DMS 273 (cell line): ENCODE measurements around the gene TCTN2.

Experiments
- DNase-seq: peaks from one replicate; lab custom pipeline; 2025; ENCODE audit not compliant: unreplicated experiment; lab: John Stamatoyannopoulos, UW

TCTN2 gene

GRCh38 chr12:123670882-123671728, at the start of gene TCTN2:
Gene TCTN2 (plus strand): TSS chr12:123671113. CDS start chr12:123671241, 128 bp downstream.
- peak; percentile 95 for DNase-seq

GRCh38 chr12:123621619-123622530, 49.0 kb upstream of the TCTN2 start:
- no peak for DNase-seq

GRCh38 chr12:123633379-123634141, 37.4 kb upstream of the TCTN2 start, which contains the start of the genes EIF2B1 and GTF2H3:
Gene EIF2B1 (minus strand): TSS chr12:123633686. CDS start chr12:123633557, 129 bp downstream.
Gene GTF2H3 (plus strand): TSS chr12:123633829. CDS start chr12:123633860, 31 bp downstream.
- DNase-seq, result peak; percentile 98

- peak; percentile 9 for DNase-seq
Observed at GRCh38 chr12:123634142-123634561, 36.8 kb upstream of the TCTN2 start.

DNA sequence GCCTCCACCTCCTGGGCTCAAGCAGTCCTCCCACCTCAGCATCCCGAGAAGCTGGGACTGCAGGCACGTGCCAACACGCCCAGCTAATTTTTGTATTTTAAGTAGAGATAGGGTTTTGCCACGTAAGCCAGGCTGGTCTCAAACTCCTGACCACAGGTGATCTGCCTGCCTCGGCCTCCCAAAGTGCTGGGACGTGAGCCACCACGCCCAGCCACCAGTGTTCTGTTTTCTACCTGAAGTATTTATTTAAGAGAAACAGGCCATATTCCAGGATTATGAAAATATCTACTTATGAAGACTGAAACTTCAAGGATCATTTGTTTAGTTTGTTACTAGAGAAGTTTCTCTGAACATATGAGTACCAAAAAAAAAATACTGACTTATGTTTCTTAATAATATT, 27.0 kb upstream of the TCTN2 start:
- no peak for DNase-seq

DNA sequence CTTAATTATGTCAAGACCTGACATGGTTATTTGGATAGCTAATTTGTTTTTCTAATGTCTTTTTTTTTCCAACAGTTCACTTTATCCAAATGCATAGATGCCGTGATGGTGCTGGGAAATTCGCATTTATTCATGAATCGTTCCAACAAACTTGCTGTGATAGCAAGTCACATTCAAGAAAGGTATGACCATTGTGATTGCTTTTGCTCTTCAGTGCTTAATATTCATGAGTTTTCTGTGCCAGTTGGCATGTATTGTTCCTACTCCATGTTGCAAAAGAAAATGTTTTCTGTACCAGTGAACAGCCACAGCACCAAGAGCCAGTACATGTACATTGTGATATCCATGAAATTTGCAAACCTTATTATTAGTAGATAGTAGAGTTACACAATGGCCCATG, 25.5 kb upstream of the TCTN2 start:
- no peak for DNase-seq

DNA sequence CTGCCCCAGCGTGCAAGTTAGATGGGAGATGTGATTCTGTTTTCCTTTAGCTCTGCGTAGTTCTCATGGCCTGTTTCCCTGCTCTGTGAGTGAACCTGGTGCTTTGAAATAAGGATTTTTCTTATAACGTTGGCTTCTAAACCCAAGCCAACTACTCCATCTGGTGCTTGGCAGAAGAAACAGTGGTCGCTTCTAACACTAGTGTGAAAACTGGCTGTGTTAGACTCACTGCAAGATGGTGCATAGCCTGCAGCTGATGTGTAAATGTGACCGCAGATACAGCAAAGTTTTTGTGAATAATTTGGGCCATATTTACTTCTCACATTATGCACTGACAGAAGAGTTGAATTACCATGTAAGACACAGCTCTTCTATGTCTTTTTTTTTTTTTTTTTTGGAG, 25.0 kb upstream of the TCTN2 start:
- no peak for DNase-seq

GRCh38 chr12:123648401-123648800, 22.5 kb upstream of the TCTN2 start:
- DNase-seq, result no peak

DNA sequence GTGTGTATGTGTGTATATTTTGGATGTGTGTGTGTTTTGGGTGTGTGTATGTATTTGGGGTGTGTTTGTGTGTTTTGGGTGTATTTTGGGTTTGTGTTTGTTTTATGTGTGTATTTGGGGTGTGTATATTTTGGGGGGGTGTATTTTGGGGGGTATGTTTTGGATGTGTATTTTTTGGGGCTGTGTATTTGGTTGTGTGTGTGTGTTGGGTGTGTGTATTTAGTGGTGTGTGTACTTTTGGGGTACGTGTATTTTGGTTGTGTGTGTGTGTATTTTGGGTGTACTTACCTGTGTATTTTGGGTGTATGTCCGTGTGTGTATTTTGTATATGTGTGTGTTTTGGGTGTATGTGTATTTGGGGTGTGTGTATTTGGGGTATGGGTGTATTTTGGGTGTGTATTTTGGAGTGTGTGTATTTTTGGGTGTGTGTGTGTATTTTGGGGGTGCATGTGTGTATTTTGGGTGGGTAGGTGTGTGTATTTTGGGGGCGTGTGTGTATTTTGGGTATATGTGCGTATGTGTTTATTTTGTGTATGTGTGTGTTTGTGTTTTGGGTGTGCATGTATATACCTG, 16.7 kb upstream of the TCTN2 start:
- no peak for DNase-seq

GRCh38 chr12:123655420-123655819, 15.5 kb upstream of the TCTN2 start:
- no peak for DNase-seq

DNA sequence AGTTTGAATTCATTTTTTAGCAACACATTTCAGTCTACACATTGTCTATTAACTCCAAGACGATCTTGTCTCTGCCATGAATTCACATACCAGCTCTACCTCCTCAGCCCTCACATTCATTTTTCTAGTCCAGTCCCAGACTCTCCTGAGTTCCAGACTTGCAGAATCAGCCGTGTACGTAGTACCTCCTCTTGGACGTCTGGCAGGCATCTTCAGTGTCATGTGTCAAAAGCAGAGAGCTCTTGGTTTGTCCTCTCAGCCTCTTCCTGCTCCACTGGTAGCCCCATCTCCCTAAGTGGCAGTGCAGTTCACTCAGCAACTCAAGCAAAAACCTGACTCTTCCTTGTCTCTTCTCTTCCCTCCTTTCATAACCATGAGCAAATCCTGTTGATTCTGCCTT, 14.5 kb upstream of the TCTN2 start:
- DNase-seq, result no peak

DNA sequence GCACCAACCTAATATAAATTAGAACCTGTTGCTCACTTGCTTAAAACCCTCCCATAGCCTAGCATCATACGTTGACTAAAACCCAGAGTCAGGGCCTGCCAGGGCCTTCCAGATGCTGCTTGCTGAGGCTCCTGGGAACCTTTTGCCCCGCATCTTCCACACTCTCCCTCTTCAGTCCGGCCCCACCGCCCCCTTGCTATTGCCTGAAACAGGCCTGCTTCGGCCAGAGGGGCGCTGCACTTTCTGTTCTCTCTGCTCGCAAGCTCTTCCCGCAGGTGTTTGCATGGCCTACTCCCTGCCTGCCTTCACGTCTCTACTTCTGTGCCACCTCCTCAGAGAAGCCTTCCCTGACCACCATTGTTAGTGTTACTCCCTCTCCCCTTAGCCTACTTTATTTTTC, 13.7 kb upstream of the TCTN2 start:
- no peak for DNase-seq

DNA sequence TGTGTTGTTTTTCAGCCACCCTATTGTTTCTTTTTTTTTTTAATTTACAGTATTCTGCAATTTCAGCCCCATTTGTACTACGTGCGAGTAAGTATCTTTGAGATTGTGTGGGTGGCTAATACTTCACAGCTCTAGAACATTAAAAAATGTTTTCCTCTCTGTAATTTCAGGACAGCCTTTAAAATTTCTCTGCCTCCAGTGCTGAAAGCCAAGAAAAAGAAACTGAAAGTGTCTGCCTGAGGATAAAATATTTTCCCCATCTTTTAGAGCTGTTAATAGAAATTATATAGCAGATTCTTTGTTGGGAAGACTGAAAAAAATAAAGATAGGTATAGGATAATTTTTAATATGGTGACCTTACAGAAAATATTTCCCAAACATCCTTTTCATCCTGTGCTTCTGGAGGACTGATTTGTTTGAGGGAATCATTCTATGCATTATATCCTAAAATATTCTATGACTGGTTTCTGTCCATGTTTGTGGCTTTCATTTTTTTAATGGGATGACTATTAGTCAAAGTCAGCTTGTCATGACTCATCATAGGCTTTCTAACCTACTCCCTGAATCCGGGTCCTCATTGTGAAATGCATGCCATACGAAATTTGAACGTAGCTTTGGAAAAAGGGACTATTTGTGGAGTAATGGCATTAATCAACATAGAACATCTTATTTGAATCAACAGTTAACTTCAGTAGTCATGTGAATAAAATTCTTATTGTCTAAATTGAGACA, 10.8 kb upstream of the TCTN2 start:
- DNase-seq, result no peak

DNA sequence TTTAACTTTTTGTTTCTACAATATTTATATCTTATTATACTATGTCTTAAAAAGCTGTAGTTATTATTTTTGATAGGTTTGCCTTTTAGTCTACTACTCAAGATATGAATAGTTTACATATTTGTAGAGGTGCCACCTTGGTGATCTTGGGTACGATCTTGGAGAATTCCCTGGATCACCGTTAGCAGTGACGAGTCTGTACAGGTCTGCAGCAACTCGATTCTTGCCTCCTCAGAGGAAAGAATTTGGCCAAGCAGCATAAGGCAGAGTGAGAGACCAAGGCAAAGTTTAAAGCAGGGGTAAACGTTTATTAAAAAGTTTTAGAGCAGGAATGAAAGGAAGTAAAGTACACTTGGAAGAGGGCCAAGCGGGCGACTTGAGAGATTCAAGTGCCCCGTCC, 3.1 kb upstream of the TCTN2 start:
- DNase-seq, result no peak

DNA sequence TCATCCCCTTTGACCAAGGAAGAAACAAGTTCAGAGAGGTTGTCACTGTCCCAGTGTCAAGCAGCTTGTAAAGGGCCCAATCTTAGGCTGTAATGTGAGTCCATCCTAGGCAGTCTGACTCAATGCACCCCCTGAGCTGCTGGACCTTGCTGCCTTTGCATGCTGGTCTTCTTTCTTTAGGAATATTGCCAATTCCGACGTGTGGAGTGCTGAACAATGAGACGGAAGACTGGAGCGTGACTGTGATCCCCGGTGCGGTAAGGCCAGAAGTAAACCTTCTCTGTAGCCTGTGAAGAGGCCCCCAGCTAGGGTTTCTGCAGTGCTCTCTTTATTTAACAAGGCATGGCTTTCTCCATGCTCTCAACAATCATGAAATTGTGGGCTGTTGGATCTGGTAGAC, 963 bp downstream of the TCTN2 start:
- DNase-seq, result no peak

DNA sequence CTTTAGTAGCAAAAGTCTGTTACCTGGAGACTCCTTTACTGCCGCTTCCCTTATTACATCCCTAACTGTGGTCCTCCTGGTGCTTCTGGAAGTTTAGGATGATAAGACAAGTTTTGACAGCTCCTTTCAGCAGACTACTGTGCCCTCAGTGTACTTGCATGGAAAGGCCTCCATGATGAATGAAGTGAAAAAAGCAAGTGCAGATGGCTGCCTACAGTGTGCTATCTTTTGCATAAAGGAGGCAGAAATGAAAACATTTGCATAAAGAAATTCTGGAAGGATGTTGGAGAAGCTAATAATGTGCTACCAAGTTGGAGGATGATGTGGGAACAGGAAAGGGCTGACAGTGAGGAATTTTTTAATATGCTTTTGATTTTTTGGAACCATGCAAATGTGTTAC, 4.5 kb downstream of the TCTN2 start:
- DNase-seq, result no peak

DNA sequence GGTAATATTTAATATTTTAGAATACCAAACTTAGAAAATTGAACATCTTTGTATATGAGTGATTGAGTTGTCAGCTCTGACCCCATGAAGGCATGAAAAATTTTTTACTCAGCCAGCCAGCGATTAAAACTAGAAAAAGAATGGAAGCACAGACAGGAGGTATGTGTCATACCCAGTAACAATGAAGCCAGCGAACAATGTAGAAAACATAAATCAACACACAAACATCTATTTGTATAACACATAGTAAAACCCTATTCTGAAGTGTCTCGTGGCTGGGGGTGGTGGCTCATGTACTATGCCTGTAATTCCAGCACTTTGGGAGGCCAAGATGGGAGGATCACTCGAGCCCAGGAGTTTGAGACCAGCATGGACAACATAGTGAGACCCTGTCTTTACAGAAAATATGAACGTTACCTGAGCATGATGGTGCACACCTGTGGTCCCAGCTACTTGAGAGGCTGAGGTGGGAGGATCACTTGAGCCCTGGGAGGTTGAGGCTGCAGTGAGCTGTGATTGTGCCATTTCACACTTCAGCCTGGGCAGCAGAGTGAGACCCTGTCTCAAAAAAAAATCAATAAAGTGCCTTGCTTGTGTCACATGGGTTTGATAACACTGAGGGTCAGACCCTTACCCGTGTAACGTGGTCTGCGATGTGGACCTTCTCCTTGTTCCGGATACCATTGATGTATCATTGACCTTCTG, 5.9 kb downstream of the TCTN2 start:
- no peak for DNase-seq

DNA sequence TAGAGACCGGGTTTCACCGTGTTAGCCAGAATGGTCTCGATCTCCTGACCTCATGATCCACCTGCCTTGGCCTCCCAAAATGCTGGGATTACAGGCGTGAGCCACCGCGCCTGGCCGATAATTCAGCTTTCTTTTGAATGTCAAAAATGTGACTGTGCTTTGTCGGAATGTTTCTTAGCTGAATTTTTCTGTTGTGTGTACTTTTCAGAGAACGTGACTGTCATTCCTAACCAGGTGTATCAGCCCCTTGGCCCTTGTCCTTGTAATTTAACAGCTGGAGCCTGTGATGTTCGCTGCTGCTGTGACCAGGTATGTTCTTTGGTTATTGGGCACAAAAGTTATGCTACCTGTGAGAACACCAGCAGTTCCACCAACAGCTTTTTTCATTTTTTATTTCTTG, 8.1 kb downstream of the TCTN2 start:
- DNase-seq, result no peak

DNA sequence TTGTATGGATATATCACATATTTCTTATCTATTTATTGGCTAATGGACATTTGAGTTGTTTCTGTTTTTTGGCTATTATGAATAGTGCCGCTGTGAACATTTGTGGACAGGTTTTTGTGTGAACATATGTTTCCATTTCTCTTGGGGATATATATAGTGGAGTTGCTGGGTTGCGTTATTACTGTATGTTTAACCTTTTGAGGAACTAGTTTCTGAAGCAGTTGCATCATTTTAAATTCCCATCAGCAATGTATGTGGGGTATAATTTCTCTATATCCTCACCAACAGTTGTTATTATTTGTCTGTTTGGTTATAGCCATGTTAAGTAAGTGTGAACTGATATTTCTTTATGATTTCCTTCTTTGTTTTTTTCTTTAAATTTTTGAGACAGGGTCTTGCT, 10.7 kb downstream of the TCTN2 start:
- no peak for DNase-seq
